Inflammatory macrophage (primary cell): Measurements from ENCODE around the gene SYK.
"Not testable (repeated sequence)": the region's sequence is repeated elsewhere in the genome, so short reads cannot be mapped to it uniquely, and the experiment has no call there.

Experiments used
- DNase-seq, 2 donors: peaks; one replicate each; pipeline ENCODE4 v3.0.0-alpha.2; 2020 to 2022

Gene SYK

GRCh38 chr9:90799271-90799852, 2.3 kb upstream of the SYK start:
- peak; percentile 62 to 90 for DNase-seq

- peak in 1 of 2 donors; percentile 52 for DNase-seq
These were observed 329 bp downstream of the SYK start for GRCh38 chr9:90801973-90802322.

DNA sequence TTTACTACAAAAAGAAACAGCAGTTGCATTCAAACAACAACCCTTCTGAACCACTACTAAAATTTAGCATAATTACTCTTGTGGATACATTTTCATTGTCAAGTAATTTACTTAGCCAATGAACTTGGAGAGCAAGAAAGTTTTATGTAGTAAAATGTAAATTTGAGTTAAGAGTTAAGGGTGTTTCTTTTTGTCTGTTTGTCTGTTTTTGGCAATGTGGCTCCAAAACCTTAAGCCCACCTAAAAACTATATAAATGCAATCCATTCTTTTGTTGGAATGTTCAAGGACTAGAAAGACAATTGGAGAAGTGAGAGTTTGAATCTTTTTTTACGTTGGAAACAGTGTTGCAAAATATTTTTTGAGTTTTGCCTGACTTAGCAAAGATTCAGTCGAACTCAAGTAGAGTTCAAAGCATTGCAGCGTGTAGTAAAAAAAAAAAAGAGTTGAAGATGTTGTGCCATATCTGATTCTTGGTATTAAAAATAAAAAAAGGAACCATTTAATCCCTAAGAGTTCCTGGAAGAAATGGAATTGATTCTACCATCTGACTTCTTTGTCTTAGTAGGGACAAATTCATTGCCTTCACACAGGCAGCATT, 867 bp downstream of the SYK start:
- peak; percentile 69 to 96 for DNase-seq

- peak in 1 of 2 donors; percentile 42 for DNase-seq
These were observed 2.4 kb downstream of the SYK start for GRCh38 chr9:90803860-90804593.

GRCh38 chr9:90805006-90805996, 3.7 kb downstream of the SYK start:
- no peak for DNase-seq

DNA sequence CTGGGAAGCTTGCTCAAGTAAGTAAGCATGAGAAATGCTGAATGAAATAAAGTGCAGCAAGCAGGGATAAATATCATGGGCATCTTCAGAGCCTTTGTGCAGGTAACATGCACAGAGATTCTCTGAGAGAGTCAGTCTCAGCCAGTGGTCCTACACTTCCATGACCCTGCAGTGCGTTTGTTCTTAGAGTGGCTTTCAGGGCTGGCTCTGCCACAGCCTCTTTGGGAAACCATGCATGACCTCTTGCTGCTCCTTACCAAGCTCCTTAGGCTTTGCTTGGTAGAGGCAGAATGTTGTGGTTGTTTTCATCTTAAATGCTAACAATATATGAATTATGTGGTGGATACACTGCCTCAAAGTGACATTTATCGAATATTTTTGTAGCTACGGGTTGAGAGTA, 5.4 kb downstream of the SYK start:
- DNase-seq, result no peak

- DNase-seq, result peak in 1 of 2 donors; percentile 27
These were observed 6.8 kb downstream of the SYK start for GRCh38 chr9:90808398-90808797.

DNA sequence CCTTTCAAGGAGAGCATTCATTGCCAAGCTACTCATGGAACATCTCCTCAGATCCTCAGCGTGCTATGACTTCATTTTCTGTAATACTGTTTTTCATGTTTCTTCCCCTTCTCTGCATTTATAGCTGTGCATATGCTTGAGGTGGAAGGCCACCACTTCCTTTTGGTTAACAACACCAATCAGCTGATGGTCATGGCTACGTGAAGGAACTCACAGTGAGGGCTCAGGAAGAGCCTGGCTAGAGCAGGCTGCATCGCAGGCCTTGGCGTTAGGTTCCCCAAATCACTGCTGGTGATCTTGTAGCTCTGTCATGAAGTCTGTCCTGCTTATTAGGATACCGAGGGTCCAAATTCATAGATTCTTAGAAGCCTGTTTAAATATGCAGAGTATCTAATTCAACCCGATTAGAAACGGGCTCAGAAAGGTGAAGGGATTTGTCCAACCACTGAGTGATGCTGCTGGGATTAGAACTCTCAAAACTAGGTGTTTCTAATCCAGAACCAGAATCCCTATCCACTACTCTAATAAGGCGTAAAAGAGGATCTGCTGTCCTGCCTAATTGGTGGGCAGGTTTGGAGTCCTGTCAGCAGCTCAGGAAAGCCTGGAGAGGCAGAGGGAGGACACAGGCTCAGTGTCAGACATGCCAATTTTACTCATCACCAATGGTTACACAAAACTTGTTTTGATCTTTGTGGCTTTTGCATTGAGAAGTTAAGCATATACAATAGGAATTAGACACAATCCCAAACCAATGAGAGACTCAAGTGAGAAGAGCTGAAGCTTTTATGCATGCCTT, 7.5 kb downstream of the SYK start:
- DNase-seq, result peak; percentile 90 to 92

- DNase-seq, result no peak
These were observed 9.1 kb downstream of the SYK start for GRCh38 chr9:90810691-90811090.

GRCh38 chr9:90813046-90813445, 11.4 kb downstream of the SYK start:
- no peak for DNase-seq

GRCh38 chr9:90813523-90813922, 11.9 kb downstream of the SYK start:
- no peak for DNase-seq

- no peak for DNase-seq
These were observed 12.7 kb downstream of the SYK start for GRCh38 chr9:90814355-90814754.

- peak; percentile 73 to 76 for DNase-seq
These were observed 13.7 kb downstream of the SYK start for GRCh38 chr9:90815183-90815943.

GRCh38 chr9:90815944-90816357, 14.3 kb downstream of the SYK start:
- no peak for DNase-seq

- no peak for DNase-seq
These were observed 15.1 kb downstream of the SYK start for GRCh38 chr9:90816690-90817089.

DNA sequence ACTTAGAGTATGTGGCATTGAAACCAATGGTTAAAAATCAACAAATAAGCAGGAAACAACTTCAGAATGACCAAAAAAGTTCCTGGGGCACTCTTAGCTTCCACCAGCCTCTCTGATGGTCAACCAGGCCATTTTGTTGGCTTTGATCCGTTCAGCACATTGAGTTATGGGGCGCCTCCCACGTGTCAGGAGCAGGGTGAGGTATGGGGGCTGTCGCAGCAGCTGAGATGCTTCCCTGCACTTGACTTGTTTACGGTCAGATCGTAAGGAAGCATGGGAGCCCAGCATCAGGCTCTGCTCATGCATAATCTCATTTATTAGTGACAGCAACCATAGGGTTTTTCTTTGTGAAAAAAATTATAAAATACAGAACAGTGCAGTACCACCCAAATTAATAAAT, 16.7 kb downstream of the SYK start:
- DNase-seq, result no peak

DNA sequence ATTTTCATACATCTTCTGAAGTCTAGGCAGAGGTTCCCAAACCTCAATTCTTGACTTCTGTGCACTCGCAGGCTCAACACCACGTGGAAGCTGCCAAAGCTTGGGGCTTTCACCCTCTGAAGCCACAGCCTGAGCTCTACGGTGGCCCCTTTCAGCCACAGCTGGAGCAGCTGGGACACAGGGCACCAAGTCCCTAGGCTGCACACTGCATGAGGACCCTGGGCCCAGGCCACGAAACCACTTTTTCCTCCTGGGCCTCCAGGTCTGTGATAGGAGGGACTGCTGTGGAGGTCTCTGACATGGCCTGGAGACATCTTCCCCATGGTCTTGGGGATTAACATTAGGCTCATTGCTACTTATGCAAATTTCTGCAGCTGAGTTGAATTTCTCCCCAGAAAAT, 18.8 kb downstream of the SYK start:
- not testable (repeated sequence) for DNase-seq

DNA sequence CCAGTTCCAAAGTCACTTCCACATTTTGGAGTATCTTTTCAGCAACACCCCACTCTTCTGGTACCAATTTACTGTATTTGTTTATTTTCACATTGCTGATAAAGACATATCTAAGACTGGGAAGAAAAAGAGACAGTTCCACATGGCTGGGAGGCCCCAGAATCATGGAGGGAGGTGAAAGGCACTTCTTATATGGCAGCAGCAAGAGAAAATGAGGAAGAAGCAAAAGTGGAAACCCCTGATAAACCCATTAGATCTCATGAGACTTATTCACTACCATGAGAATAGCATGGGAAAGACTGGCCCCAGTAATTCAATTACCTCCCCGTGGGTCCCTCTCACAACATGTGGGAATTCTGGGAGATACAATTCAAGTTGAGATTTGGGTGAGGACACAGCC, 19.6 kb downstream of the SYK start:
- DNase-seq, result not testable (repeated sequence)

- no peak for DNase-seq
These were observed 20.1 kb downstream of the SYK start for GRCh38 chr9:90821697-90822096.

DNA sequence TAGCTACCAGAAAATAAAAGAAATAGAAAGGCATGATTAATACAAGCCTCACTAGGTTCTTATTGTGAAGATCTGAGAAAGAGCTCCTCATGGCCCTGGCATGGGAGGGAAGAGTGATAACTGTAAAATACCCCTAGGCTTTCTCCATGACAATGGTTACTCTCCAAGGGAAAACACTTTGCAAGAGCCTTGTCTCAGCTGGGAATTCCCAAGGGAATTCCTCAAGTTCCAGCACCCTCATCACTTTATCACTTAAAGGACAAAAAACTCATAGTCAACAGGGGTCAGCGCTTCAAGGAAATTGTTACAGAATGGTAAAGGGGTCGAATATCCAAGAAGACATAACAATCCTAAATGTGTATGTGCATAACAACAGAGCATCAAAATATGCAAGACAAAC, 21.2 kb downstream of the SYK start:
- no peak for DNase-seq

- no peak for DNase-seq
These were observed 24.0 kb downstream of the SYK start for GRCh38 chr9:90825586-90825985.
